ENCODE measurements around the gene ILF2. TPM values are rescaled to one million over a fixed set of nuclear protein-coding genes. Genes with fewer than 3 reads are reported as not detected.

The ILF2 gene
- total RNA-seq, 4 donors from 2014 or later, result 59.3 to 125 (median 78.5) TPM

GRCh38 chr1:153698020-153698922 lies 27.5 kb upstream of the ILF2 start:
- TF ChIP-seq CTCF (IDR thresholded peaks at IDR 0.05; ENCODE audit: low read depth), result no peak

DNA sequence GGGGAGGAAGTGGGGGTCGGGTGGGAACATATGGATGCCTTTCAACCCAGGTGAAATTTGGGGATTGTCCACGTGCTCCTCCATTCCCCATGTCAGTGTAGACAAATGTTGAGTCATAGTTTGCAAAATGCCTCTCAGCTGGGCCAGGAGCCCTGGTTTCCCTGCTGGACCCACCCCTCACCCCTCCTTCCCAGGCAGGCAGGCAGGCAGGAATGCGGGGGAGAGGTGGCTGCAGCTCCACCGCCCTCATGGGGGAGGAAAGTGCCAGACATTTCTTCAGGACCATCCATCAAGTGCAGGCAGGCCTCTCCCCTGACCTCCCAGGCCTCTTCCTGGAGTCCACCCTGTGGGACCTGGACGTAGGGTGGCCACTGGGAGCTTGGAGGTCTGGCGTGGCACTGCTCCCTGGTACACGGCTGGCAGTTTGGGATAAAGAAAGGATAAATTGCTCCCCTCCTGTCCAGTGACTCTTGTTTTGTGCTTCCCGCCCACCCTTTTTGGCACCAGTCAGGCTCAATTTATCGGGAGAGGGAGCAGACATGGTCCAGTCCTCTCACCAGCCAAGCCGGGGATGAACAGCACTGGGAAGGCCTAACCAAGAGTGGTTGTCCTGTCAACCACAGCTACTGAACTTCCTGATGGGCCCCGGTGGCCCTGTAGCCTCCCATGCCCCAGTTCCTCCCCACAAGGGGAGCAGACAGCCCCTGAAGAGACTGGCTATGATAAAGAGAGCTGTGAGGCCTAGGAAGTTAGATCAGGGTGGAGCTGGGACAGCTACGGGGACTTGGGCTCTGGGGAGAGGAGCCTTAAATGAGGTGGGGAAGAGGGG lies 26.6 kb upstream of the ILF2 start:
- TF ChIP-seq CTCF (IDR thresholded peaks at IDR 0.05; ENCODE audit: low read depth), result no peak

GRCh38 chr1:153696741-153697140 lies 25.9 kb upstream of the ILF2 start:
- no peak for TF ChIP-seq CTCF (IDR thresholded peaks at IDR 0.05; ENCODE audit: low read depth)

- no peak for TF ChIP-seq CTCF (IDR thresholded peaks at IDR 0.05; ENCODE audit: low read depth)
Measured at GRCh38 chr1:153693466-153693865, 22.7 kb upstream of the ILF2 start.

DNA sequence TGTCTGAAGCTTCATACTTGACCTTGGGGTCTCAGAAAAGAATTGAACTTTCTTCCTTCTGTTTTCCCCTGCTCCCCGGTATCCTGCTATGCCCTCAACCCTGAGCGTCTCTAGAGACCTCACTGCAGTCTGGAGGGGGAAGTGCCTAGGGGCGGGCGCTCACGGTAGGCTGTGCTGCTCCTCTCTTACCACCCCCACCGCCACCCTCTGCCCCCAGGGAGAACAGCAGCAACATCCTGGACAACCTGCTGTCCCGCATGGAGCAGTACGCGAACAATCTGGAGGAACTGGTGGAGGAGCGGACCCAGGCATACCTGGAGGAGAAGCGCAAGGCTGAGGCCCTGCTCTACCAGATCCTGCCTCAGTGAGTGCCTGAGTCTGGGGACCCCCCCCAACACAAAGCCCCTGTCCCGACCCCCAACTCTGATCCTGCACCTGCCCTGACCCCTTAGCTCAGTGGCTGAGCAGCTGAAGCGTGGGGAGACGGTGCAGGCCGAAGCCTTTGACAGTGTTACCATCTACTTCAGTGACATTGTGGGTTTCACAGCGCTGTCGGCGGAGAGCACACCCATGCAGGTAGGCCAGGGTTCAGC lies 18.0 kb upstream of the ILF2 start:
- TF ChIP-seq CTCF (IDR thresholded peaks at IDR 0.05; ENCODE audit: low read depth), result no peak

DNA sequence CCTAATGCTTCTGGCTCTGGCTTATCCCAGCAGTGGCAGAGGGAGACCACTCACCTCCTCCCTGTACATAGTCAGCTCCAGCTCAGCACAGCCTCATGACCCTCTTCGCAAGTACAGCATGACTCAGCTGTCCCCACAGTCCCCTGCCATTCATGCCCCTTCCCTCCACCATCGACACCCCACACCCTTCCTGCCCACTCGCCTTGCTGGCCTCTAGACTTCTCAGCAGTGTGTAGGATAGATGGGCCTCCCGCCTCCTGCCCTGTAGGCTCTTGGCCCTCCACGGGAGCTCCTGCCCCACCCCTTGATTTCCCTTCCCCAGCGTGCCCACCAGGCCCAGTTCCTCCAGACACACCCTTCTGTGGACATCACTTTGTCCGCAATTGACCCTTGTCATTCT lies 17.5 kb upstream of the ILF2 start:
- TF ChIP-seq CTCF (IDR thresholded peaks at IDR 0.05; ENCODE audit: low read depth), result no peak

Measured in subcutaneous adipose tissue (tissue), 4 donors.